GM12864 (cell line): ENCODE results near the gene SESTD1.

Experiments
- DNase-seq: peaks from one replicate; pipeline ENCODE4 v3.0.0-alpha.2; 2011; ENCODE audit warnings: low read depth
- H3K4me3 ChIP-seq: 2 replicates; pipeline ENCODE4 v1.5.1; 2011; ENCODE audit warnings: mild to moderate bottlenecking, low read depth, low read length, control low read depth
- TF ChIP-seq, protein P1 (sequence below): IDR thresholded peaks from 2 replicates; pipeline ENCODE4 v1.5.1; 2011; ENCODE audit warnings: low read depth, mild to moderate bottlenecking, moderate library complexity, low read length, control low read depth, inconsistent platforms; ENCODE audit errors: missing control alignments

The SESTD1 gene

DNA sequence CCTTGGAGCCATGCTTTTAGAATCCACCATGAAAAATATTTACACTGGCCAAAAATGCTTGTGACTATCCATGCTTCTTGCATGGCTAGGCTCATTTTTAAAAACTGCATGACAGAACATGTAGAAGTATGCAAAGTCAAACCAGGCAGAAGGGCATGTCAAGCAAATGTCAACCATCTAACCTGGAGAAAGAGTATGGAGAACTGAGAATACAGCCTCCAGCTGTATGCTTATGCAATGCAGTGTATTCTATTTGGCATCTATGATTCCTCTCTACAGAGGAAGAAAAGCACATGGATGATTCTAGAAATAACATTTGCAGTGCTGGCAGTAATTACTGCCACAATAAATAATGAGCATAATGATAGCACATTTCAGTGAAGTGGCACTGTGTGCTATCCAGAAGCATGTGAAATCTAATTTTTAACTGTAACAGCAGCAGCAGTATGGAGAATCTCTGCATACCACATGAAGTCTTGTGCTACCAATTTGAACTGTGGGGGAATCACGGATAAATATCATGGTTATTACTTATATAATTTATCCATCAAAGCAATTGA, 127.4 kb downstream of the SESTD1 start:
- no peak for DNase-seq
- no peak overlapping the region for H3K4me3 ChIP-seq
- TF ChIP-seq, protein P1, sequence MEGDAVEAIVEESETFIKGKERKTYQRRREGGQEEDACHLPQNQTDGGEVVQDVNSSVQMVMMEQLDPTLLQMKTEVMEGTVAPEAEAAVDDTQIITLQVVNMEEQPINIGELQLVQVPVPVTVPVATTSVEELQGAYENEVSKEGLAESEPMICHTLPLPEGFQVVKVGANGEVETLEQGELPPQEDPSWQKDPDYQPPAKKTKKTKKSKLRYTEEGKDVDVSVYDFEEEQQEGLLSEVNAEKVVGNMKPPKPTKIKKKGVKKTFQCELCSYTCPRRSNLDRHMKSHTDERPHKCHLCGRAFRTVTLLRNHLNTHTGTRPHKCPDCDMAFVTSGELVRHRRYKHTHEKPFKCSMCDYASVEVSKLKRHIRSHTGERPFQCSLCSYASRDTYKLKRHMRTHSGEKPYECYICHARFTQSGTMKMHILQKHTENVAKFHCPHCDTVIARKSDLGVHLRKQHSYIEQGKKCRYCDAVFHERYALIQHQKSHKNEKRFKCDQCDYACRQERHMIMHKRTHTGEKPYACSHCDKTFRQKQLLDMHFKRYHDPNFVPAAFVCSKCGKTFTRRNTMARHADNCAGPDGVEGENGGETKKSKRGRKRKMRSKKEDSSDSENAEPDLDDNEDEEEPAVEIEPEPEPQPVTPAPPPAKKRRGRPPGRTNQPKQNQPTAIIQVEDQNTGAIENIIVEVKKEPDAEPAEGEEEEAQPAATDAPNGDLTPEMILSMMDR, result no peak

DNA sequence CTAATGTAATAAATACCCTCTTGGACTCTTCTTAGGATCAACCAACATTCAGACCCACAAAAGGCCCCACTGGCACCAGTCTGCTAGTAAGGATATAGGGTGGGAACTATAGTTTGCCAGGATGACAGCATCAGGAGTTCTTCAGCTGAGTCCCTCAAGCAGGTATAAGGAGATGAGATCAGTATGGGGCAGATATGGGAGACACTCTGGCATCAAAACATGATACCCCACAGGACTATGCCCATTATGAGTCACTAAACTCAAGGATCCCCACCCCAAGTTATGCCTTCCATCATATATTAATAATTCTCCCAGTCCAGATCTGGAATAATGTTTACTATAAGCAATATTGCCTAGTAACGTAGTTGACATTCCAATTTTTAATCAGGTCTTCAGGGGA, 131.6 kb downstream of the SESTD1 start:
- no peak for DNase-seq
- no peak overlapping the region for H3K4me3 ChIP-seq
- TF ChIP-seq, protein P1, result no peak

DNA sequence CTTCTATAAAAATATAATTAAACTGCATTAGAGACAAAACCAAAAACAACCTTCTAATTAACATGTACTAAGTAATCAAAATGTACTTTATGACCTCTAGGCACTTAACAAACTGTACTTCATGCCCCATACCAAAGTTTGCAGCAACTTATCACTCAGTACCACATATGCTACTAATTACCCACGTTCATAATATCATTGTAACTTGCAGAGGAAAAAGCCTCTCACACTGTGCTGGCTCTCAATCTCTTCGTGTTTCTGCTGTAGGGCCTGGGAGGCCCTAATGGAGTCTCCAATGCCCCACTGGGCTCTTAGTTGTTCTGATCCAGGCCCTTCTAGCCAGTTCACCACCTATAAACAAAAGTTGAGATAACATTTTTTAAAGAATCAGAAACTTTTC, 132.6 kb downstream of the SESTD1 start:
- H3K4me3 ChIP-seq, result no peak overlapping the region
- DNase-seq, result no peak
- TF ChIP-seq, protein P1, result no peak

DNA sequence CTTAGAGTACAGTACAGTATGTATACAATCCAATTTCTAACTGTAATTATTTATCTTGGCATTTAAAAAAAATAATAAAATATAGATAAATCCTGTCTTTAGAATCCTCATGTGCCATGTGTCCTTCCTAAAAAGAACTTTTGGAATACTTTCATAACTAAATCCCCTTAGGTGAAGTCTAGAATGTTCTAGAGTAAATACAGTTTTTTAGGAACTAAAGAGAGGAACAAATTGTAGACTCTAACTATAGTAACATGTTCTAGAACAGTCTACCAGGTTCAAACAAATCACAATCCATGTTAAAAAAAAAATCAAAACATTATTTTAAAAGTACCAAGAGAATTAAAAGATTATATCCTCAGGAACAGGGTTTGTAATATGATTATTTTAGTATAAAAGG, 134.1 kb downstream of the SESTD1 start:
- no peak for DNase-seq
- TF ChIP-seq, protein P1, result no peak
- no peak overlapping the region for H3K4me3 ChIP-seq

DNA sequence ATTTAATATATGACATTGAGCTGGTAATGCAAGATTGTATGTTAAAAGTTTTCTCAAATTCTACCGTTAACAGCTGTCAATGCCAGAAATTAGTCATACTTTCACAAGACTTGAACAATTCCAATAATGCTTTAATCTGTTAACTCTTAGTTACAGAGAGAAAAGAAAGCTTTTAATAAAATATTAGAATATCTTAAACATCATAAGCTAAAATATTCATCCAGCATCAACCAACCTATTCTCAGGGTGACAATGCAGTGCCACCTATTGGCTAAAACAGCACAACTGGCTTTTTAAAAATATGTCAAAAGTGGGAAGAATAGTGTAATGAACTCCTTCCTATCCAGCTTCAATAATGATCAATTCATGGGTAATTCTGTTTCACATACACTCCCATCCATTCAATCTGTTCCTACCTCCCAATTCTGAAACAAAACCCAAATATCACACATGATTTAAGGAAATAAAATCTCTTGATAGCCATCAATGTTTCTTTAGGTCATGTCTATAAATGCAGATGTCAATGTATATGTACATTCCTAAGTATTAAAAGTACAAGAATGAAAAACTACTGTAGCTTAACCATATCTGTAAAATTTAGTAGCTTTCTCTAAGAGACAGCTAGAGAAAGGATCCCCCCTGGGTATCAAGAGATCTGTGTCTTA, 134.9 kb downstream of the SESTD1 start:
- TF ChIP-seq, protein P1, result peak; percentile 57
- no peak for DNase-seq
- H3K4me3 ChIP-seq, result no peak overlapping the region

DNA sequence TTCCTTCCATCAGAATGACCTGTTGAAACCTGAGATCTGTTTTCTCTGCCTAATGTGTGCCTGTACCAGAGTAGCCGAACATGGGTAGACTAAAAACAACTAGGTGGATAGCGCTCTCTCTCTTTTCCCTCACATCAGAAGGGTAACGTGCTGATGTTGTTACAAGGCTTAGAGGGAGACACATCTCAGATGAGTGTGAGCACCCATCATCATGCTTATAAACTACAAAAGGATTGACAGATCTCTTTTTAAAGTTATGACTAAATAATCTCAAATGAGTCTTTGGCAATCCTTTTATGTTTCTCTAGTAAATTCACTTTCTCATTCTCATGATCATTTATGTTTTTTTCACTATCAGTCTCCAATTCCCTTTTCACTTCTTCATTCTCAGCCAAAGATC, 139.2 kb downstream of the SESTD1 start:
- H3K4me3 ChIP-seq, result no peak overlapping the region
- no peak for DNase-seq
- TF ChIP-seq, protein P1, result no peak

DNA sequence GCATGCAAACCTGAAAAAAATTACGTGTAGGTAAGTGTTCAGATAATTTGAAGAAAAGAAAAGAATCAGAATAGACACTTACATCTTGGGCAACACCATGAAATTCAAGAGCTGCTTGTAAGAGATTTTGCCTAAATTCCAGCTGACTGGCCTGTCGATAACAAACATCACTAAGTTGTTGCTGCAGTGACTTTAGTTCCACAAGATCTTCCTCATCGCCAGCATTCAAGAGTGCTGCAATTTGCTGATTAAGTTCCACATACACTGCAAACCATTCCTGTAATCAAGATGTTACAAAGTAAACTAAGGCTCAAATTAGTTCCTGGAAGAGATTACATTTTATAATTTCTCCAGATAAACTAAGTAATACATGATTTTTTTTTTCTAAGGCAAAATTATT, 140.3 kb downstream of the SESTD1 start:
- H3K4me3 ChIP-seq, result no peak overlapping the region
- no peak for DNase-seq
- TF ChIP-seq, protein P1, result no peak
